ENCODE data around the gene PMVK. TPM values are rescaled to one million over a fixed set of nuclear protein-coding genes. Genes with fewer than 3 reads are reported as not detected.

The PMVK gene
- total RNA-seq, 1 experiment from 2014 or later, result 77.6 TPM

GRCh38 chr1:154940213-154940560 lies 3.7 kb upstream of the PMVK start:
- no peaks in the 10 kb centered on the region; the same call in 1 of the 2 replicates for H3K36me3 ChIP-seq
- no peaks in the 10 kb centered on the region for H3K27me3 ChIP-seq
- H3K9me3 ChIP-seq, result no peaks in the 10 kb centered on the region
- no peak overlapping the region for H3K4me3 ChIP-seq
- no peak for DNase-seq

DNA sequence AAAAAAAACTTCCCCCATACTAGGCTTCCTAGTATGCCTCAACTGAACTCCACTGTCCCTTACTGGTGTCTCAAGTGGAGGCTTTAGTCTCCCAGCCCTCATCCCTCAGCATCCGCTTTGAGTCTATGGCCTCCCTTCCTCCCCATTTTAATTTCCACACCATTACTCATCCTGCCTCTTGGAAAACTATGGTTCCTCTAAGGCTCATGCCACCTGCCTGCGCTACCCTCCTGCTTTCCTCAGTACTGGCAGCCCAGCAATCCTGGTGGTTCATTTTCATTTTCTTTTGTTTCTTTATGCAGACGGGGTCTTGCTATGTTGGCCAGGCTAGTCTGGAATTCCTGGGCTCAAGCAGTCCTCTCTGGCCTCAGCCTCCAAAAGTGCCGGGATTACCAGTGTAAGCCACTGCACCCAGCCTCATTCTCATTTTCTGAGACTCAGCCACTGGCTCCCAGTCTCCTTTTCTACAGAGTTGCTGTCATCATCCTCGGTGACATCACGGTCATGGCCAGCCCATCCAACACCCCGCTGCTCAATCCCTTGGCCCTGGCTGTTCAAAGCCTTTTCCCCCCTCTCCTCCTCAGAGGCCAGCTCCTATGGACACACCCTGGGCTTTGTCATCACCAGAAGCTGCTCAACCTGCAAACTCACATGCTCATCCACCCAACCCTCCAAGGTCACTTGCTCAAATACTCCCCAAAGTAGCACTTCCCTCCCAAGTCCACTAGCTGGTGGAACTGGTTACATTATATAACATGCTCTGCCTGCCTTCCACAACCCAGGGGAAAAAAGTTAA lies 2.3 kb upstream of the PMVK start:
- Histone ChIP-seq H3K9me3 (no peaks in the 10 kb centered on the region), H3K4me3 (no peak overlapping the region), H3K36me3 (no peaks in the 10 kb centered on the region; the same call in 1 of the 2 replicates), H3K27me3 (no peaks in the 10 kb centered on the region)
- DNase-seq, result no peak

GRCh38 chr1:154937988-154938386 lies 1.5 kb upstream of the PMVK start:
- Histone ChIP-seq H3K36me3 (no peaks in the 10 kb centered on the region; the same call in 1 of the 2 replicates), H3K27me3 (no peaks in the 10 kb centered on the region), H3K4me3 (peak overlapping the region; percentile 71), H3K9me3 (no peaks in the 10 kb centered on the region)
- DNase-seq, result no peak

GRCh38 chr1:154937085-154937987 lies 817 bp upstream of the PMVK start:
- Histone ChIP-seq H3K4me3 (peak overlapping the region; percentile 71), H3K9me3 (no peaks in the 10 kb centered on the region), H3K27me3 (no peaks in the 10 kb centered on the region), H3K36me3 (no peaks in the 10 kb centered on the region; the same call in 1 of the 2 replicates)
- DNase-seq, result peak; percentile 92

DNA sequence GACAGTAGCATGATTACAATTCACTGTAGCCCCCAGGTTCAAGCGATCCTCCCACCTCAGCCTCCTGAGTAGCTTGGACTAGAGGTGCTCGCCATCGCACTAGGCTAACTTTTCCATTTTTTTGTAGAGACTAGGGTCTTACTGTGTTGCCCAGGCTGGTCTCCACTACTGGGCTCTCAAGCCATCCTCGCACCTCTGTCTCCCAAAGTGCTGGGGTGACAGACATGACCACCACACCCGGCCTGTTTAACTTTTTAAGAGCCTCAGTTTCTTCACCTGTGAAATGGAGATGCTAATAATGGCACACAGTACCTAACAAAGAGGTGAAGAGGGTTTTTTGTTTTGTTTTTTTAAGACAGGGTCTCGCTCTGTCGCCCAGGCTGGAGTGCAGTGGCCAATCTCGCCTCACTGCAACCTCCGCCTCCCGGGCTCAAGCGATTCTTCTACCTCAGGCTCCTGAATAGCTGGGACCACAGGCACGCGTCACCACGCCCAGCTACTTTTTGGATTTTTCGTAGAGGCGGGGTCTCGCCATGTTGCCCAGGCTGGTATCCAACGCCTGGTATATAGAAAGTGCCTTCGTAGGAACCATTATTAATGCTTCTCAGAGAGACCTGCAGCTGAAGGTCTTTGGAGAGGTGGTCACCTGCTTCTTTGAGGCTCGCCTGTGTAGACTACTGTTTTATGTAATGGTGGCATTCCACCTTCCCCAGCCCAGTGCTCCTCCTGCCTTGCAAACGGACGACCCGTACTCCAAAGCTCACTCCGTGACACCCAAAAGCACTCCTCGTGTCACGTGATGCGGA lies 567 bp downstream of the PMVK start:
- Histone ChIP-seq H3K4me3 (peak overlapping the region; percentile 71), H3K9me3 (no peaks in the 10 kb centered on the region), H3K36me3 (peaks cover 4% of the 10 kb centered on the region), H3K27me3 (no peaks in the 10 kb centered on the region)
- DNase-seq, result no peak

GRCh38 chr1:154934358-154934948 lies 2.1 kb downstream of the PMVK start:
- Histone ChIP-seq H3K27me3 (no peaks in the 10 kb centered on the region), H3K36me3 (peaks cover 16% of the 10 kb centered on the region), H3K9me3 (no peaks in the 10 kb centered on the region), H3K4me3 (no peak overlapping the region)
- no peak for DNase-seq

GRCh38 chr1:154931940-154932487 lies 4.5 kb downstream of the PMVK start:
- Histone ChIP-seq H3K9me3 (no peaks in the 10 kb centered on the region), H3K4me3 (no peak overlapping the region), H3K36me3 (peaks cover 18% of the 10 kb centered on the region), H3K27me3 (no peaks in the 10 kb centered on the region)
- DNase-seq, result no peak

- no peaks in the 10 kb centered on the region for H3K27me3 ChIP-seq
- no peak overlapping the region for H3K4me3 ChIP-seq
- DNase-seq, result no peak
- H3K9me3 ChIP-seq, result no peaks in the 10 kb centered on the region
- H3K36me3 ChIP-seq, result peaks cover 28% of the 10 kb centered on the region
Observed at GRCh38 chr1:154926201-154926600, 10.3 kb downstream of the PMVK start.

- H3K36me3 ChIP-seq, result peaks cover 25% of the 10 kb centered on the region
- H3K4me3 ChIP-seq, result no peak overlapping the region
- no peaks in the 10 kb centered on the region for H3K9me3 ChIP-seq
- DNase-seq, result no peak
- H3K27me3 ChIP-seq, result no peaks in the 10 kb centered on the region
Observed at GRCh38 chr1:154925335-154926170, 11.0 kb downstream of the PMVK start.

DNA sequence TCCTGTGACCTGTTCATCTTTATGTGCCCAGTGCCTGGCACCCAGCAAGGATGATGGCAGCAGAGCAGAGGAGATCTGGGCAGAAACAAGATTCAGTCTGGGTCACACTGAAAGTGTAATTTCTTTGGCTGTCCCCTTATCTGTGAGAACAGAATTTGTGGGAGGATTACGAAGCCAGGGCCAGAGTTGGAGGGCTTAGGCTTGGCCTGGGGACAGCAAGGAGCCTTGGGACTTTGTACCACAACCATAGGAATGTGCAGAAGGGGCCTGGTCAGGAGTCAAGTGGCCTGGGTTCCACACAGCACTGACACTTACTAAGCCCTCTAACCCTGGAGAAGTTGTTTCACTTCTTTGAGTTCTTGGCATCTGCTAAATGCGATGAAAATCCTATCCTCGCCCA lies 12.8 kb downstream of the PMVK start:
- H3K36me3 ChIP-seq, result peaks cover 14% of the 10 kb centered on the region
- no peak overlapping the region for H3K4me3 ChIP-seq
- H3K27me3 ChIP-seq, result no peaks in the 10 kb centered on the region
- H3K9me3 ChIP-seq, result no peaks in the 10 kb centered on the region
- DNase-seq, result no peak

- DNase-seq, result no peak
- H3K9me3 ChIP-seq, result peaks cover 2% of the 10 kb centered on the region; the same call in 1 of the 2 replicates
Observed at GRCh38 chr1:154913273-154913672, 23.2 kb downstream of the PMVK start.

DNA sequence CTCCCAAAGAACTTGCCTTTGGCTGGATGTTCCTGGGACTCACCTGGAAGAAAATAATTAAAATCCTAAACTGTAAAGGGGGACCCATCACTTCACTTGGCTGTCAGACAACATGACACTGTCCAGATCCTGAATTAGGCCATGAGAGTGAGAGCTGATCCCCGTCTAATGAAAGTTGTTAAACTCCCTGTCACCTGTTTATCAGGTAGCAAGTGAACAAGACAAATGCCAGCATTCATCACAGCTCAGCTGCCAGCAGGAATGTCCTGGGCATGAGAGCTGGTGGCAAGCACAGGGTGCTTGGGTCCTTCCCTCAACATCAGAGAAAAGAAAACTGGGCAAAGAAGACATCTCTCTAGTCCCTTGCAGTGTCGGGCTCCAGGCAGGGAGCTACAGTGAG lies 23.8 kb downstream of the PMVK start:
- no peak for DNase-seq
- H3K36me3 ChIP-seq, result peaks cover 2% of the 10 kb centered on the region; the same call in 1 of the 2 replicates
- no peak overlapping the region for H3K4me3 ChIP-seq
- H3K9me3 ChIP-seq, result peaks cover 2% of the 10 kb centered on the region; the same call in 1 of the 2 replicates
- H3K27me3 ChIP-seq, result no peaks in the 10 kb centered on the region

More at GRCh38 chr1:154913273-154913672, 23.2 kb downstream of the PMVK start:
- Histone ChIP-seq H3K27me3 (no peaks in the 10 kb centered on the region), H3K4me3 (no peak overlapping the region), H3K36me3 (peaks cover 2% of the 10 kb centered on the region; the same call in 1 of the 2 replicates)

DNA sequence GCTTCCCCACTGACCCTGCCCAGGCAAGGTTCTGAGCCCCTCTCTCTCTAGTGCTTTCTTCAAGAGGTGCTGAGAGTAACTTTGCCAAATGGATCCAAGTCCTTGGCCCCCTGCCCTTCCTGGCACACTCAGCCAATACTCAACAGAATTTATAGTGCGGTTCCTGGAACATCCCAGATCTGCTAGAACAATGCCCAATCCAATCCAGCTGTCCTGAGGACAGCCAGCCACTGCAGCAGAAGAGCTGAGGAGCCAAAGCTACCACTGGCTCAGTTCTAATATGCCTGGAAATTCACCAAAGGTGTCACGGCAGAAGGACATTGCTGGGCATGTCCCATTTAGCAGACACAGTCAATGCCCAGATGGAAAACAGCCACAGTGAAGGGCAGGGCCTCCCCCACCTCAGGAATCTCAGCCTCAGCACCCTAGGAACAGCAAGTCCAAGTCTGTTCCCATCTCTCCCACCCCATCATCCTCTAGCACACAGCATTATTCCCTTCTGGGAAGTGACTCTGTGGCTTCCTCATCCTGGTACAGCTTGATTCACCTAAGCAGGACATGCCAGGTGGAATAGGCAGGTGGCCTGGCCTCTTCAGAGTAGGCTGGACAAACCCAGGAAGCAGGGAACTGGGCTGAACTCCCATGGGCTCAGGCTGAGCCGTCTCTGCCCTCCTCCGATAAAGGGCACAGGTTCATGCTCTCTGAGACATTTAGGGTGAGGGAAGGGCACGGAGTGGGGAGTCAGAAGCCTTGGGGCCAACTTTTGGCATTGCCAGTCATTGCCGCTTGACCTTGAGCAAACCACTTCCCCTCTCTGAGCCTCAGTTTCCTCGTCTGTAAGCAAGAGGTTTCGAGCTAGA lies 24.6 kb downstream of the PMVK start:
- DNase-seq, result peak; percentile 8
- Histone ChIP-seq H3K36me3 (peaks cover 1% of the 10 kb centered on the region; the same call in 1 of the 2 replicates), H3K27me3 (no peaks in the 10 kb centered on the region), H3K4me3 (no peak overlapping the region), H3K9me3 (peaks cover 2% of the 10 kb centered on the region; the same call in 1 of the 2 replicates)

DNA sequence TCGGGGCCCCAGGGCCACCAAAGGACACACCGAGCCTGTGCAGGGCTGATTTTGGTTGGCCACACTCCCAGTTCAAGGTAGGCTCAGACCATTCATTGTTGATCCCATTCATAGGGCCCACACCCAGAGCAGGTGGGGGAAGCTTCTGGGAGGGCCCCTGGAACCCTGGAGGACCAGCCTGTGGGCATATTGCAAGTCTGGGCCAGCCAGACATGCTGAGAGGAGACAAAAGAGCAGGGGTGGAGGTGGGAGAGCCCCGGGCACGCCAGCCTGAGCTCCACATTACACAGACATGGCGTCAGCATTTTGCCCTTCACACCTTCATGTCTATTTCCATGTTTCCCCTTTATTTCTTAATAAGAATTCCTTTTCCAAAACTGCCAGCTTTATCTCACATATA lies 25.7 kb downstream of the PMVK start:
- no peaks in the 10 kb centered on the region for H3K36me3 ChIP-seq
- no peaks in the 10 kb centered on the region for H3K27me3 ChIP-seq
- H3K4me3 ChIP-seq, result no peak overlapping the region
- no peak for DNase-seq
- H3K9me3 ChIP-seq, result peaks cover 2% of the 10 kb centered on the region; the same call in 1 of the 2 replicates
